ENCODE measurements around the gene TIMM17A.

DNA sequence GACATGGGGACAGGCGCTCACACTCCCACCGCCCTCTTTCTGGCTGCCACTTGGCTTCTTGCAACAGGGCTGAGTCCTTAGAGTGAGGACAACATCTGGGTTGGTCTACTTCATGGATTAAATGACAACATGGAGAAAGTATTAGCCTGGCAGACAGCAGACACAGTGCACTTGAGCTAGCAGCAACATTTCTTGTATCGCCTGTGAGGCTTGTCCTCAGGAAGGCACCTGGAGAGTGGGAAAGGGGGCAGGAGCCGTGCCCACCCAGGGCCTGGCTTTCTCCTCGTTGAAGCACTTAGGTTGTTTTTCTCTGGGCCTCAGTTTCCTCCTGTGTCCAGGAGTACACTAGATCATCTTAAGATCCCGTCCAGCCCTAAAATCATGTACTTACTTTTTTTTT is 58.8 kb downstream of the TIMM17A start:
- TF ChIP-seq, protein P1, sequence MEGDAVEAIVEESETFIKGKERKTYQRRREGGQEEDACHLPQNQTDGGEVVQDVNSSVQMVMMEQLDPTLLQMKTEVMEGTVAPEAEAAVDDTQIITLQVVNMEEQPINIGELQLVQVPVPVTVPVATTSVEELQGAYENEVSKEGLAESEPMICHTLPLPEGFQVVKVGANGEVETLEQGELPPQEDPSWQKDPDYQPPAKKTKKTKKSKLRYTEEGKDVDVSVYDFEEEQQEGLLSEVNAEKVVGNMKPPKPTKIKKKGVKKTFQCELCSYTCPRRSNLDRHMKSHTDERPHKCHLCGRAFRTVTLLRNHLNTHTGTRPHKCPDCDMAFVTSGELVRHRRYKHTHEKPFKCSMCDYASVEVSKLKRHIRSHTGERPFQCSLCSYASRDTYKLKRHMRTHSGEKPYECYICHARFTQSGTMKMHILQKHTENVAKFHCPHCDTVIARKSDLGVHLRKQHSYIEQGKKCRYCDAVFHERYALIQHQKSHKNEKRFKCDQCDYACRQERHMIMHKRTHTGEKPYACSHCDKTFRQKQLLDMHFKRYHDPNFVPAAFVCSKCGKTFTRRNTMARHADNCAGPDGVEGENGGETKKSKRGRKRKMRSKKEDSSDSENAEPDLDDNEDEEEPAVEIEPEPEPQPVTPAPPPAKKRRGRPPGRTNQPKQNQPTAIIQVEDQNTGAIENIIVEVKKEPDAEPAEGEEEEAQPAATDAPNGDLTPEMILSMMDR (IDR thresholded peaks at IDR 0.05) = no peak
- TF ChIP-seq JUN (CRISPR knock-in tag; IDR thresholded peaks at IDR 0.05) (no peak), KAT7 (CRISPR knock-in tag; IDR thresholded peaks at IDR 0.05; ENCODE audit: borderline replicate concordance) (no peak), ATF1 (CRISPR knock-in tag; IDR thresholded peaks at IDR 0.05) (no peak), ZNF121 (CRISPR knock-in tag; IDR thresholded peaks at IDR 0.05) (no peak), TEAD4 (CRISPR knock-in tag; IDR thresholded peaks at IDR 0.05) (no peak), IRF2 (CRISPR knock-in tag; IDR thresholded peaks at IDR 0.05; ENCODE audit: borderline replicate concordance, low read depth) (no peak)
- TF ChIP-seq, protein P2, sequence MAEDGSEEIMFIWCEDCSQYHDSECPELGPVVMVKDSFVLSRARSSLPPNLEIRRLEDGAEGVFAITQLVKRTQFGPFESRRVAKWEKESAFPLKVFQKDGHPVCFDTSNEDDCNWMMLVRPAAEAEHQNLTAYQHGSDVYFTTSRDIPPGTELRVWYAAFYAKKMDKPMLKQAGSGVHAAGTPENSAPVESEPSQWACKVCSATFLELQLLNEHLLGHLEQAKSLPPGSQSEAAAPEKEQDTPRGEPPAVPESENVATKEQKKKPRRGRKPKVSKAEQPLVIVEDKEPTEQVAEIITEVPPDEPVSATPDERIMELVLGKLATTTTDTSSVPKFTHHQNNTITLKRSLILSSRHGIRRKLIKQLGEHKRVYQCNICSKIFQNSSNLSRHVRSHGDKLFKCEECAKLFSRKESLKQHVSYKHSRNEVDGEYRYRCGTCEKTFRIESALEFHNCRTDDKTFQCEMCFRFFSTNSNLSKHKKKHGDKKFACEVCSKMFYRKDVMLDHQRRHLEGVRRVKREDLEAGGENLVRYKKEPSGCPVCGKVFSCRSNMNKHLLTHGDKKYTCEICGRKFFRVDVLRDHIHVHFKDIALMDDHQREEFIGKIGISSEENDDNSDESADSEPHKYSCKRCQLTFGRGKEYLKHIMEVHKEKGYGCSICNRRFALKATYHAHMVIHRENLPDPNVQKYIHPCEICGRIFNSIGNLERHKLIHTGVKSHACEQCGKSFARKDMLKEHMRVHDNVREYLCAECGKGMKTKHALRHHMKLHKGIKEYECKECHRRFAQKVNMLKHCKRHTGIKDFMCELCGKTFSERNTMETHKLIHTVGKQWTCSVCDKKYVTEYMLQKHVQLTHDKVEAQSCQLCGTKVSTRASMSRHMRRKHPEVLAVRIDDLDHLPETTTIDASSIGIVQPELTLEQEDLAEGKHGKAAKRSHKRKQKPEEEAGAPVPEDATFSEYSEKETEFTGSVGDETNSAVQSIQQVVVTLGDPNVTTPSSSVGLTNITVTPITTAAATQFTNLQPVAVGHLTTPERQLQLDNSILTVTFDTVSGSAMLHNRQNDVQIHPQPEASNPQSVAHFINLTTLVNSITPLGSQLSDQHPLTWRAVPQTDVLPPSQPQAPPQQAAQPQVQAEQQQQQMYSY (CRISPR knock-in tag; IDR thresholded peaks at IDR 0.05) = no peak
- TF ChIP-seq, protein P3, sequence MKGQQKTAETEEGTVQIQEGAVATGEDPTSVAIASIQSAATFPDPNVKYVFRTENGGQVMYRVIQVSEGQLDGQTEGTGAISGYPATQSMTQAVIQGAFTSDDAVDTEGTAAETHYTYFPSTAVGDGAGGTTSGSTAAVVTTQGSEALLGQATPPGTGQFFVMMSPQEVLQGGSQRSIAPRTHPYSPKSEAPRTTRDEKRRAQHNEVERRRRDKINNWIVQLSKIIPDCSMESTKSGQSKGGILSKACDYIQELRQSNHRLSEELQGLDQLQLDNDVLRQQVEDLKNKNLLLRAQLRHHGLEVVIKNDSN (CRISPR knock-in tag; IDR thresholded peaks at IDR 0.05) = no peak
- TF ChIP-seq, protein P4, sequence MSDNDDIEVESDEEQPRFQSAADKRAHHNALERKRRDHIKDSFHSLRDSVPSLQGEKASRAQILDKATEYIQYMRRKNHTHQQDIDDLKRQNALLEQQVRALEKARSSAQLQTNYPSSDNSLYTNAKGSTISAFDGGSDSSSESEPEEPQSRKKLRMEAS (CRISPR knock-in tag; IDR thresholded peaks at IDR 0.05) = no peak
- TF ChIP-seq, protein P5, sequence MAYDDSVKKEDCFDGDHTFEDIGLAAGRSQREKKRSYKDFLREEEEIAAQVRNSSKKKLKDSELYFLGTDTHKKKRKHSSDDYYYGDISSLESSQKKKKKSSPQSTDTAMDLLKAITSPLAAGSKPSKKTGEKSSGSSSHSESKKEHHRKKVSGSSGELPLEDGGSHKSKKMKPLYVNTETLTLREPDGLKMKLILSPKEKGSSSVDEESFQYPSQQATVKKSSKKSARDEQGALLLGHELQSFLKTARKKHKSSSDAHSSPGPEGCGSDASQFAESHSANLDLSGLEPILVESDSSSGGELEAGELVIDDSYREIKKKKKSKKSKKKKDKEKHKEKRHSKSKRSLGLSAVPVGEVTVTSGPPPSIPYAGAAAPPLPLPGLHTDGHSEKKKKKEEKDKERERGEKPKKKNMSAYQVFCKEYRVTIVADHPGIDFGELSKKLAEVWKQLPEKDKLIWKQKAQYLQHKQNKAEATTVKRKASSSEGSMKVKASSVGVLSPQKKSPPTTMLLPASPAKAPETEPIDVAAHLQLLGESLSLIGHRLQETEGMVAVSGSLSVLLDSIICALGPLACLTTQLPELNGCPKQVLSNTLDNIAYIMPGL (CRISPR knock-in tag; IDR thresholded peaks at IDR 0.05) = no peak
